Measurements from ENCODE around the gene RERE. TPM values are rescaled to one million over a fixed set of nuclear protein-coding genes. Genes with fewer than 3 reads are reported as not detected.

RERE gene
- total RNA-seq, 1 donor from 2014 or later, result 19.2 TPM

- no peaks in the 10 kb centered on the region for H3K27me3 ChIP-seq (ENCODE audit: control insufficient read depth, insufficient read depth, low read length)
- H3K36me3 ChIP-seq (ENCODE audit: control insufficient read depth, insufficient read depth, low read length), result no peaks in the 10 kb centered on the region
- FAIRE-seq (peak; percentile 13), DNase-seq (ENCODE audit: low read depth) (no peak)
- TF ChIP-seq CTCF (IDR thresholded peaks at IDR 0.05; ENCODE audit: insufficient read depth, low read length, severe bottlenecking), result no peak
- H3K4me3 ChIP-seq (ENCODE audit: low read depth, low read length), result no peak overlapping the region
Measured at GRCh38 chr1:8641377-8641997, 176.0 kb downstream of the RERE start.

GRCh38 chr1:8640950-8641349, 176.5 kb downstream of the RERE start:
- no peak for TF ChIP-seq CTCF (IDR thresholded peaks at IDR 0.05; ENCODE audit: insufficient read depth, low read length, severe bottlenecking)
- Histone ChIP-seq H3K27me3 (ENCODE audit: control insufficient read depth, insufficient read depth, low read length) (no peaks in the 10 kb centered on the region), H3K36me3 (ENCODE audit: control insufficient read depth, insufficient read depth, low read length) (no peaks in the 10 kb centered on the region), H3K4me3 (ENCODE audit: low read depth, low read length) (no peak overlapping the region)
- DNase-seq (ENCODE audit: low read depth) (no peak), FAIRE-seq (no peak)

- H3K36me3 ChIP-seq (ENCODE audit: control insufficient read depth, insufficient read depth, low read length), result no peaks in the 10 kb centered on the region
- H3K27me3 ChIP-seq (ENCODE audit: control insufficient read depth, insufficient read depth, low read length), result no peaks in the 10 kb centered on the region
- TF ChIP-seq CTCF (IDR thresholded peaks at IDR 0.05; ENCODE audit: insufficient read depth, low read length, severe bottlenecking), result no peak
- DNase-seq (ENCODE audit: low read depth), result no peak
- FAIRE-seq, result no peak
- no peak overlapping the region for H3K4me3 ChIP-seq (ENCODE audit: low read depth, low read length)
Measured at GRCh38 chr1:8639148-8639547, 178.3 kb downstream of the RERE start.

- peak; percentile 23 for FAIRE-seq
- H3K27me3 ChIP-seq (ENCODE audit: control insufficient read depth, insufficient read depth, low read length), result no peaks in the 10 kb centered on the region
- no peak for TF ChIP-seq CTCF (IDR thresholded peaks at IDR 0.05; ENCODE audit: insufficient read depth, low read length, severe bottlenecking)
- no peaks in the 10 kb centered on the region for H3K36me3 ChIP-seq (ENCODE audit: control insufficient read depth, insufficient read depth, low read length)
- DNase-seq (ENCODE audit: low read depth), result no peak
- no peak overlapping the region for H3K4me3 ChIP-seq (ENCODE audit: low read depth, low read length)
Measured at GRCh38 chr1:8633741-8634501, 183.5 kb downstream of the RERE start.

- FAIRE-seq (no peak), DNase-seq (ENCODE audit: low read depth) (no peak)
- no peaks in the 10 kb centered on the region for H3K27me3 ChIP-seq (ENCODE audit: control insufficient read depth, insufficient read depth, low read length)
- no peak for TF ChIP-seq CTCF (IDR thresholded peaks at IDR 0.05; ENCODE audit: insufficient read depth, low read length, severe bottlenecking)
- no peaks in the 10 kb centered on the region for H3K36me3 ChIP-seq (ENCODE audit: control insufficient read depth, insufficient read depth, low read length)
- no peak overlapping the region for H3K4me3 ChIP-seq (ENCODE audit: low read depth, low read length)
Measured at GRCh38 chr1:8632102-8632501, 185.3 kb downstream of the RERE start.

Data from bronchial epithelial cell (primary cell).